LoVo (cell line): ENCODE measurements around the gene SLC44A3.
"Not testable (repeated sequence)": the region's sequence is repeated elsewhere in the genome, so short reads cannot be mapped to it uniquely, and the experiment has no call there.

ENCODE experiments used
- DNase-seq: peaks from one replicate; pipeline ENCODE4 v3.0.0-alpha.2; 2016; ENCODE audit warnings: low spot score

The SLC44A3 gene

DNA sequence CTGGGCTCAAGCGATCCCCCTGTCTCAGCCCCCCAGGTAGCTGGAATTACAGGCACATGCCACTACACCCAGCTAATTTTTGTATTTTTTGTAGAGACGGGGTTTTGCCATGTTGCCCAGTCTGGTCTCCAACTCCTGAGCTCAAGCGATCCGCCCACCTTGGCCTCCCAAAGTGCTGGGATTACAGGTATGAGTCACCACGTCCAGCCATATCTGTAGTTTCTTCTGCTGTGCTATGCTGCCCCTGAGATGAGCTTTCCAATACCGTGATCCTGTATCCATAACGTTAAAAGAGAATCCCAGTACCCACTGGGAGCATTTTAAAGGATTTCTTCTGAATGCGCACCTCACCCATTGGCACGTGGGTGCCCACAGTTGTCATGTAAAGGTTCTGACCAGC lies 20.2 kb downstream of the SLC44A3 start:
- not testable (repeated sequence) for DNase-seq

DNA sequence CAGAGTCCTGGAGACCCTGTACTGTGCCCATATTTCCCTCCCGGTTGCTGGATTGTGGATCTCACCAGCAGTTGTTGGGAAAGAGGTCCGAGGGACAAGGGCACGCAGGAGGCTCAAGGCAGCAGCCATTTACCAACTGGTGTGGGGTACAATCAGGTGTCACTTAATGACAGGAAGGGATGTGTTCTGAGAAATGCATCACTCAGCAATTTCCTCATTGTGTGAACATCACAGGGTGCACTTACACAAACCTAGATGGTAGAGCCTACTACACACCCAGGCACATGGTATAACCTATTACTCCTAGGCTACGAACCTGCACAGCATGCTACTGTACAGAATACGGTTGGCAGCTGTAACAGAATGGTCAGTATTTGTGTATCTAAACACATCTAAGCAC lies 20.7 kb downstream of the SLC44A3 start:
- no peak for DNase-seq

DNA sequence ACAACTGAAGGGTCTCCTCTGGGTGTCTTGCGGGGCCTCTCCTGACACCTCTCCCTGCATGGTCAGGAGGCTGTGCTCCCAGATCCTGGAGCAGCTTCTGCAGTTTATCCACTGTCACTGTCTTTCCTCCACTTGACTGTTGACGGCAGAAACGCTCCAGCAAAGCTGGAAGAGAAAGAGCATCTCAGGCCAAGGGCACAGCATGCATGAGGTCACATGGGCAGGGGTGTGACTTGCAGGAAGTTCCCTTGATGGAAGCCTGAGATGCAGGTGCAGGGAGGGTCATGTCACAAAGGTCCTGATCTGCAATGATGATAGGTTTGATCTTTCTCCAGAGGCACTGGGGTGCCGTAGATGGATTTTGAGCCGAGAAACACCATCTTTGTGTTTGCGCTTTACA lies 23.3 kb downstream of the SLC44A3 start:
- DNase-seq = no peak

DNA sequence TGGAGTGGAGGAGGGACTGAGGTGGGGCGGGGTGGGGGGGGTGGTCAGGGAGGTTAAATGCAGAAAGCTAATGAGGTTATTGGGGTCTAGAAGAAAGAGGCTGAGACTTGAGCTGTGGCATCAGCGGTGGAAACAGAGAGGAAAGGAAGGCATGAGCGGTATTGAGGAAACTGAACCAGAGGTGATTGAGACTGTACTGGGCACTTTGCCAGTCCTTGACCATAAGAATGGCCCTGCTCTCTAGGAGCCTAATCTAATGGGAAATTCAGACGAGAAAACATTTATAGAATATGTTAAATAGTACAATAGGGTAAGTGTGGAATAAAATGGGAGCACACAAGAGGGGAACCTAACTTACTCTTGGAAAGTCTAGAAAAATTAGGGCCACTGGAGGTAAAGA lies 23.7 kb downstream of the SLC44A3 start:
- DNase-seq = no peak

DNA sequence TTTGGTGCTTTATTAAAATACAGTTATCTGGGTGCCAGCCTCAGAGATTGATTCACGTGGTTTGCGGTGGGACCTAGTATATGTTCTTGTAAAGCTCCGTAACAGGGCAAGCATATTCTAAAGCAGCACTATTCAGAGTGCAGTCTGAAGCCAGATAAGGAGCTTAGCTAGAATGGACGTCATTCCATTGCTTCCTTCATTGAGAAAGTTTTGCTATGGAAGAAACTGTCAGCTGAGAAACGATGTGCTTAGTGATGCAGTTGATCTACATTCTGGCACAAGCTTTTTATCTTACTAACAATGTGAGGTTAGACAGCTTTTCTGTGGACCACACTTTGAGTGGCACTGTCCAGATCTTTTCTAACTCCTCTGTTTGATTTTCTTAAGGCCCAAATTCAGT lies 26.2 kb downstream of the SLC44A3 start:
- DNase-seq = no peak

DNA sequence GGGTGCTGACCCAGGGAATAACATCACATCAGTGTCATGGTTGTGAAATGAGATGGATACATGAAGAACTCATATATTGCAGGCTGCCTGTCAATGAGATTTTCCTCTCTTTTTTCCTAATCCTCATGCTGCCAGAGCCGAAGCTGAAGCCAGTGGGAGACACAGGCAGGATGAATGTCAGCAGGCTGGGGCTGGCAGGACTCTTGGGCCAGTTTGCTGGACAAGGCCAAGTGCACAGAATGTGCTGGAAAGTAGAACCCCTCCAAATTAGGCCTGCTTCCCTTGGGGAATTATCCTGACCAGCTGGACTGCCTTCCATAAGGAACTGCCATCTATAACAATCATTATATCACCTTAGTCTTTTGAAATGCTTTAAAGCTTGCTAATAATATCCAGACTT lies 31.4 kb downstream of the SLC44A3 start:
- no peak for DNase-seq

DNA sequence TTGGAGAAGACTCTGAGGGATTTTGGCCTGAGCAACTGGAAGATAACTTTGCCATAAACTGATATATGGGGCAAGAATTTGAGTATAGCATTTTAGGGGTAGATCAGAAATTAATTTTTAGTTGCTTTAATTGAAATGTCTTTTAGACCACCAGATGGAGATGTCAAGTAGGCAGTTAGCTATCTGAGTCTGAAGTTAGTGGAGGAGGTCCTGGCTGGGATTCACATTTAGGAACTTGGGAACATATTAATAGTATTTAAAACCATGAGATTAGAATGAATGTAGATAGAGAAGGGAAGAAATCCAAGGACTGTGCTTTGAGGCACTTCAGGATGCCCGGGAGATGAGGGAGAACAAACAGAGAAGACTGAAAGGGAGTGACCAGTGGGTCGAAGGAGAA lies 32.6 kb downstream of the SLC44A3 start:
- no peak for DNase-seq

DNA sequence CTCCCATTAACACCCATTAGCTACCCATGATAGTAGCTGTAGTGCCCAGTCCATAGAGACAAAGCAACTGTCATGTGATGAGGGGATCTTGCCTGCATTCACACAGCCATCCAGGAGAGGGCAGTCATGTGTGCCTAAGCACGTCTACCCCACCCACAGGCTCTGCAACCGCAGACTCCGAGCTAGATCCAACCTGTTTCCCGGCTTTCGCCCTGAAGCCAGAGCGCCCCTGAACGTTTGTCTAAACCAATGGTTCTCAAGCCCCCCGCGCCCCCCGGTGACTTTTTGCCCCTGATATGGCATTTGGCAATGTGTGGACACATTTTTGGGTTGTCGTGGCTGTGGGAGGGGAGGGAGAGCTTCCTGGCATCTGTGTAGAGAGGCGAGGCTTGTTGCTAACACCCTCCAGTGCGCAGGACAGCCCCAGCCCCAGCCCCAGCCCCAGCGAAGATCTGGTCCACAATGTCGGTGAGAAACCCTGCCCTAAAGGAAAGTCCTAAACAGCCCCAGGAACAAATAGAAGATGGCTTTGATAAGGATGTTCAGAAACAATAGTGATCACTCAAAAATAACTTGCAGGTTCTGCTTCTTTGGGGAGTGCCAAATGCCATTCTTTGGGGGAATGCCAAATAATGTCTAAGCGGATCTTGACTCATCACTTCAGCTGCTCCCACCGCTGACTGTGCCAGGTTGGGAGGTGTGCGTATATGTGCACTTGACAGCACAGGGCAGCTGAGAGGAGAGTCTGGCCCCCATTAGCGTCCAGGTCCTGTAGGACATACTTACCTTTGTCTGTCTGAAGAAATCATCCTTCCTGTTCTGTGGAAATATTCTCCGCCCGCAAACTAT lies 34.5 kb downstream of the SLC44A3 start:
- peak; percentile 88 for DNase-seq

DNA sequence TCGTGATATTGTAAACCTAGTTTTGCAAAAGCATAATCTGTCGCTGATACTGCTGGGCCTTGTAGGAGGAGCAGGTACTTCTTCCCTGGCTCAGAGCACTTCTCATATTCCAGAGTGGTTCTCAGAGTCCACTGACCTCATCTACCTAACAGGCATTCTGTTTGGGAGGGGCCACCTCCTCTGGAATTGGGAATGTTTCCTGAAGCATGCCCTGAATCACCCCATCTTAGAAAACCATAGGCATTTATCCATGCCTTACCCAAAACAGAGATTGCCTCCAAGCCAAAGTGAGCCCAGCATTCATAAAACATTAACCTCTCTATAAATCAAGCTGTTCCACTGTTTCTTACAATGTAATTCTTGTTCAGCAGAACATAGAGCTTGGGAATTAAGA lies 35.1 kb downstream of the SLC44A3 start:
- DNase-seq = no peak

DNA sequence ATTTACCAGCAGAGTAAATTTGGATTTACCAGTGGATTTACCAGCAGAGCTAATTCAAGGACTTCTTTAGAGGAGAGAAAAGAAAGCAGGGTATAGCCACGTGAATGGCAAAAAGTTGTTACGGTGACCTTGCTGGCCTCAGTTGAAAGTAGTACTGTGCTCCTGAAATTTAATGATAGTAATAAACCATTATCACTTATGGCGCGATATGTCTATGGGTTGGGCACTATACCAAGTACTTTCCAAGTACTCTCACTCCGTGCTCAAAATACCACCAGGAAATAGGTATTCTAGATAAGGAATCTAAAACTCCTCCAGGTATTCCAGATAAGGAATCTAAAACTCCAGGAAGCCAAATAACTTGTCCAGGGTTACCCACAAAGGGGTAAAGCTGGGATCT lies 35.8 kb downstream of the SLC44A3 start:
- no peak for DNase-seq

DNA sequence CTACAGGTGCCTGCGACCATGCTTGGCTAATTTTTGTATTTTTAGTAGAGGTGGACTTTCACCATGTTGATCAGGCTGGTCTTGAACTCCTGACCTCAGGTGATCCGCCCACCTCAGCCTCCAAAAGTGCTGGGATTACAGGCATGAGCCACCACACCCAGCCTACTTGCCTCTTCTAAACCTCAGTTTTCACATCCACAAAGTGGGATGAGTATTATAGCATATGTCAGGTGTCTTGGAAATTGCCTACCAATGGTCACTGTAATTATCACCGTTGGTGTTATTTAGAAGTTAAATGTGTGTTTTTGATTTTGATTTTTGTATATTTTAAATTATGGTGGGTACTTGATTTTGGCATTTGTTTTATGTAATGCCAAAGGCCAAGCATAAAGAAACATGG lies 36.7 kb downstream of the SLC44A3 start:
- no peak for DNase-seq

DNA sequence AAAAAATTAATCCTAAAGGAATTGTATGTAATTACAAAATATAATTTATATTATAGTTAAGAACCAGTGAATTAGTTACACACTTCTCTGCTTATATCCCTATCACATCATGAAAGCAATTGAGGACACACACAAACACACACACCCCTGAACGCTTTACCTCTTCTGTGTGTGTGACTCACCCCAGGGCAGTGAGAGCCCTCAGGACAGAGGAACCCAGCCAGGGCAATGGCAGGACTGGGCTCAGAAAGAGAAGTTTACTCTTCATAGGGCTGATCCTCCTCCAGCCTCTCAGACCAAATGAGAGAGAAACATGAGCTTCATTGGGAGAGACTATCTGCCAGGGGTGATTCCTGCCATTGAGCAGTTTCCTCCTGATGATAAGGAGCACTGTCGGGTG lies 38.1 kb downstream of the SLC44A3 start:
- DNase-seq = no peak

DNA sequence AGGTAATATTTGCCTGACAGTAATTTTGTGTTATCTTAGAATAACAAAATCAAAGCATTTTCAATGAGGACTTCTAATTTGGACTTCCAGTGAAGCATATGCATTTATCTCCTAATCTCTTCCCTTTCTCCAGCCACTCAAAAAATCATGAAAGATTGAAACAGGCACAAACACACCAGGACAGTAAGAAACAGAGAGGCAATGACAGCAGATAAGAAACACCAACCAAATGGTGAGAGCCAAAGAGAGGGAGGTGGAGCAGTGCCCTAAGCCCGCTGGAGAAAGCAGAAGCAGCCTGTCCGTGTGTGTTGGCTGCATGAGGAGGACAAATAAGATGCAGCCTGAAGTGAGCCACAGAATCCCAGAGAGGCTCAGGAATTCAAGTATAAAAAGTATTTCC lies 39.0 kb downstream of the SLC44A3 start:
- DNase-seq = no peak

DNA sequence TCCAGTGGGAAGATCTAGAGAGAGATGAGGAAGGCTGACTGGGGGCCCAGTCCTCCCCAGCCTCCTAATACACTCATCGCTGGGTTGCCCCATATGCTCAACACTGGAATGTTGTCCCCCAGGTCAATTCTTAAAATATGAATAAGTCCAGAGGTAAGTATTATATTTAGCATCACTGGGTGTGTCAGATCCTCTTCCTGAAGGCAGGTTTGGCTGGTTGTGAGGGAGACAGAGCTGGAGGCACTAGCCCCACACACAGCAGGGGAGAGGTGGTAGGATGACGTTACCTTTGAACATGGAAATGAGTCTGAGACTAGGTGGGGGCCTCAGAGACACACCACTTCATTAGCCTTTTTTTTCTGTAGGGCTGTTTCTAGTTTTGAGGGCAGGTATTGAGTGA lies 42.6 kb downstream of the SLC44A3 start:
- no peak for DNase-seq

DNA sequence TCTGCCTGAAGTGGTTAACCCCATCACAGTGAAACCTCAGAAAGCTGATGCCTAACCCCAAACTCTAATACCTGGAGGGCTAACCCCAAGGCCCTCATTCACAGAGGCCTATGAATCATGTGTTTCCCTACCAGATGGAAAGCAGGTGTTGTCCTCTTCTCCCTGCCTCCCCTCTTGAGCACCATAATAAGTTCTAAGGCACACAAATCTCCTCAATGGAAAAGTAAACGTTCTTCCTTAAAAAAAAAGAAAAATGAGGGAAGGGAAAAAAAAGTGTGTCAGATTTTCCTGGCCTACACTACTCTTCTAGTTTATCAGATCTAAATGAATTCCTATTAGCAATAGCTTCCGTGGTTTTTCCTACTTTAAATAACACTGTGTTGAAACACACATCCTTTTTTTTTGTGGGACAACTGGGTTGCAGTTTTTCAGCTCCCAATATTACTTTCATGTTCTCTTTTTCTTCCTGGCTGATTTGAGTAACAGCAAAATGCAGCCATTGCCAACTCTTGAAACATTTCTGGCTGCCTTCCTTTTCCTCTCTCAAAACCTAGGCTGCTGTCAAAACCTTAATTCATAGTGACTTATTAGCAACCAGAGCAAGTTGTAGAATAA lies 43.2 kb downstream of the SLC44A3 start:
- DNase-seq = peak; percentile 2

DNA sequence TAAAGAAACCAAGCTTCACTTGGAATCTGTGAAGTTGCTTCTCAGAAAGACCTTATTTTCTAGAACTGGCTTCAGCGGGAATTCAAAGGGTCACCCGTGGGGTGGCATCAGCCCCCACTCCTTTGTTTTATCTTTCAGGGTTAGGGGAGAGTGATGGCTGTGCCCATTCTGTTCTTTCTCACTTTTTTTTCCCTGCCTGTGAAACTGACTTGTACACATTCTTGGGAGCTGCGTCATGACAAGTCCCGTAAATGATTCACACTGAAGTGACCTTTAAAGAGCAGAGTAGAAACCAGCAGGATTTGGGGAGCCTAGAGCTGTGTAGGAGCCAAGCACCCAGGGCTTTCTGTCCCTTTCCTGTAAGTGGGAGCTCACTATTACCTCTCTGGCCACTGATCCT lies 43.8 kb downstream of the SLC44A3 start:
- DNase-seq = peak; percentile 77

DNA sequence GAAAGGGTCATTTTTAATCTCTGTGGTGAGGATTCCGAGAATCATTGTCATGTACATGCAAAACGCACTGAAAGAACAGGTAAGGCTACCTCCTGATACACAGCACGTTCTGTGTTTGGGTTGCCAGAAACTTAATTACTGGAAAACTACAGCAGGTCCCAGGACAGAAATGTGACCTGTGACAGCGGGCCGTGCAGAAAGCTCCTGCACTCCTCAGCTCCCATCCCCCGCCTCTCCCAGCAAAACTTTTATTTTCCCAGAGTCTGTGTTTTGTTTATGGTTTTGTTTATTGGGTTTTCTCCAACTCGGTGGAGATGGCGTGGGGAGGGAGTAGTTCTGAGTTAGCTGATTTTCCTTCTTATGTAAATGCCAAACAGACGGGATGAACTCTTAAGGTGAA lies 44.7 kb downstream of the SLC44A3 start:
- DNase-seq = no peak

DNA sequence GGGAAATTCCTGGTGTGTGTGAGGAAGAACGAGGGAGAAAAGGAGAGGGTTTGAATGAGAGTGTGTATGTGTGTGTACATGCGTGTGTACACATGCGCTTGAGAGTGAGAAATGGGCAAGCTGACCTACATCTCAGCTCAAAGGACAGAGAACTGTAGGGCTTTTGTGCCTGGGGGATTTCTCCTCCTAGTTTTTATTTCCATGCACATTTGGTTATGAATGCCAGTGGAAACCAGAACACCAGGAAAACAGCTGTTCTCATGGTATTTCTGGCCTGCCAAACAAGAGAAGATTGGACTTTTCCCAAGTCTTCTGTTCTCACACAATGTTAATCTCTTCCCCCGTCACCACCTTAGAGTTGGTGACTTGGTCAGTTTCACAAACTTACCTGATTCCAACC lies 45.2 kb downstream of the SLC44A3 start:
- DNase-seq = no peak

DNA sequence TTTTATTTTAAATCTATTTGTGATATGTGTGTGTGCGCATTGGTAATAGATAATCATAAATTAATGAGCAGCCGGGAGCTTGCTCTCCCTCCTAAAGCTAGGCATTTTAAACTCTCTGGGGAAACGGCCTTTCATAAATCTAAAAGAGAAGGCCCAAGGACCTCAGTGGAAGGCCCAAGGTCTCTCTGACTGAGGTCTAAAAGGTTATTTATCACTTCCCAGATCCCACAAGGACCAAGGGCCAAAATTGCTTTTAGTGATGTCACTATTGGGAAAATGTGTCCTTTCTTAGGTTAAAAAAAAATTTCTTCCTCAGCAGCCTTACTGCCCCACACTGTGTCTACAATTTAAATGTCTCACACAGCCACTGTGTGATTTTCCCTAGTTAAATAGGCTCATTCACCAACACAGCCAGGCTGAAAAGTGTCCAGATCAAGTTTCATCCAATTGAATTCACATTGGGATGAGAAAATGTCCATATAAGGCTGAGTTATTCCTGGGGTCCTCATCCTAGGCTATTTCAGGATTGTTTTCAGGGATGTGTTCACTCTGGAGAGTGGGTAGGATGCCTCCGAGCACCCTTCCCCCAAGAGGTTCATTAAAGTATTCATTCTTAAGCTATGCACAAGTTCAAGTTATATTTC lies 46.1 kb downstream of the SLC44A3 start:
- DNase-seq = no peak

DNA sequence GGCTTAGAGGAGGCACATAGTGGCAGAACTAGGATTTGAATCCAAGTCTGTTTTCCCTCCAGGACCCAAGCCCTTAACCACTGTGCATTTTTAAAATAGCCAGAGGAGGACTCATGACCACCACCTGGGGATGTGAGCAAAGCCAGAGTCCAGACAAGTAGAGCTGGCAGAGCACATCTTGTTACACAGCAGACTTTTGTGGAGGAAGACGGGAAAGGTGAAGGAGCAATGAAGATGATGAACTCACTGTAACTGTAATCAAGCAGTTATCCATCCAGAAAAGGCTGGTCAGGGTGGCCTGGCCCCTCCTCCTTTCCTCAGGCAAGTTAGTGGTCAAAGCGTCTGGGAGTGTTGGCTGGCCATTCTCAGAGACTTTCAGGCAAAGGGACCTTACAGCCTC lies 50.9 kb downstream of the SLC44A3 start:
- no peak for DNase-seq

DNA sequence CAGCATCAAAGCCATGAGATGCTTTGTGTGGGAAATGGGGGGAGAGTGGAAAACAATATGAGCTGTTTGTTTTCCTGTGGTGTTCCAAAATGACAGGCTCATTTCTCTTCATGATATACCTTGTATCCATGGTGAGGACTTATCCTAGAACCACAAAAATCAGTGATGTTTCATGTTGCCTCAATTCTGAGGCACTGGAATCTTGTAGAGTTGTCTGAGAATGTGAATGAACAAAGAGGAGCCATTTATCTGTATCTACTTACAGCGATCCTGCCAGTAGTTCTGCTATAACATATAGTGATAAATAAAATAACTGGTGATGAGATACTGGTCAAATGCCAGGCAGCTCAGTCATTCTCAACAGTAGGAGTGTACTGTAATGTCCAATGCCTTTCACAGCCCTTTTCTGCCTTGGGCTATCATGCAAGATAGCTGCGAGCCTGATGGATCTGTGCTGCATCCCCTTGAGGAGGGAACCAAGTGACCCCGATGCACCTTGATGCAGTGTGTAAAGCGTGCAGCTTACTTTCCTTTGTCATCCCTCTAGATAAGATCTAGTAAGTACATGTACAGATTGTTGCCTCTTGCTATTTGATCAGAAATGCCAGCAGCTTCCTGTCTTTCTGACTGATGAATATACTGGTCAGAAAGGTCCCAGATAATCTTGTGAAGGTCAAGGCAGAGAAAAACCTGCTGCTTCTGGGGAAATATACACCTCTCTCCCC lies 52.8 kb downstream of the SLC44A3 start:
- no peak for DNase-seq

DNA sequence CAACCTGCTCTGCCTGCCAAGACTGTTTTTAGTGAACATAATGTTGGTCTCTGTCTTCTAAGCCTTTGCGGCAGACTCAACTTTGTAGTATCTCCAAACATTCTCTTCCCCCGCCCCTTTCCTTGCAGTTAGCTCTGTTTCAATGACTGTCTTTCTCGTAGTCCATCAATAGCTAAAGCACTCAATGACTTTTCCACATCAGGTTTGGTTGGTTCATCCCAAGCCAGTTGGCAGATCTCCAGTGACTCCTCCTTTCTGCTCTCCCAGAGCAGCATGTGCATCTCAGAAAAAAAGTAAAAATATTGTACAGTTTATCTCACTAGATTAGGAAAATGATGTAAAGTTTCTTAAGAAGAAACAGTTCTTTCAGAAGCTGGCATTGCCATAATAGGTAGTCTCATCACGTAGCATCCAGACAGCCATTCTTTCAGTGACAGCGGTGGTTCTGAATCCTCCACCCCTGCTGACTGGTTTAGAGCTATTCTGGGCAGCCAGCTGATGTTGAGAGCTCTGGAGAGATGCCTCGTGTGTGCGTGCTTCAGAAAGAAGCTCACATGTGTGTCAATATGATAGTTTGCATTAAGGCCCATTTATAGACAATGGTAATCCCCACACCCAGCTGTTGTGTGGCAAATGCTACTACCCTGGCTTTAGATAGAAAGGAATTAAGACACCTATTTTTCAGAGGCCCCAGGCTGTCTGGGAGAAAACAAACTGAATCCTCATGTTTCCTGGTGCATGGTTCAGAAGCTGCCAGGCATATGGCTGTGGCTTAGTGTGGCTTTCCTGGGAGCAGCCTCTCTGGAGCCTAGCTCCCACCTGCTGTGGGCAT lies 53.6 kb downstream of the SLC44A3 start:
- DNase-seq = no peak
